HepG2 (cell line): ENCODE data around the gene CCT3. TPM values are rescaled to one million over a fixed set of nuclear protein-coding genes. Genes with fewer than 3 reads are reported as not detected.
A peak's percentile ranks its signal among the peaks of the same experiment; 100 is the strongest.

Source experiments
- BHLHE40 ChIP-seq: IDR thresholded peaks from 2 replicates; pipeline ENCODE4 v1.6.1; 2011; ENCODE audit warnings: low read length, improper control_type of control experiment
- HMGXB3 ChIP-seq: sonication (generic); formaldehyde crosslinking; IDR thresholded peaks from 2 replicates; pipeline ENCODE4 v1.4.0; 2020; ENCODE audit warnings: missing genetic modification reagents, borderline replicate concordance
- KDM5A ChIP-seq: fragments of 200-600 bp; sonication (generic); IDR thresholded peaks from 2 replicates; pipeline ENCODE4 v1.7.0; 2018; ENCODE audit warnings: antibody characterized with exemption, mild to moderate bottlenecking, low read length, borderline replicate concordance
- NFYC ChIP-seq: IDR thresholded peaks from 2 replicates; pipeline ENCODE4 v1.6.1; 2016; ENCODE audit warnings: missing genetic modification reagents, missing compliant biosample characterization
- REPIN1 ChIP-seq: sonication (generic); formaldehyde crosslinking; IDR thresholded peaks from 2 replicates; pipeline ENCODE4 v1.8.0; 2022; ENCODE audit warnings: missing genetic modification reagents, low read depth, mild to moderate bottlenecking, borderline replicate concordance
- RFXANK ChIP-seq: IDR thresholded peaks from 2 replicates; pipeline ENCODE4 v1.6.1; 2016
- SETDB1 ChIP-seq: sonication (generic); formaldehyde crosslinking; IDR thresholded peaks from 2 replicates; pipeline ENCODE4 v1.5.1; 2020; ENCODE audit warnings: missing genetic modification reagents, mild to moderate bottlenecking, borderline replicate concordance
- SOX13 ChIP-seq, 3 experiments: fragments of 450-650 bp in 1 of 3; sonication (generic) in 1 of 3; formaldehyde crosslinking in 1 of 3; IDR thresholded peaks in 2 of 3; conservative IDR thresholded peaks in 1 of 3; 2 replicates each; pipeline versions ENCODE4 v1.5.0 to v1.6.1; 2016 to 2020; ENCODE audit warnings: antibody characterized with exemption in 1 of 3, mild to moderate bottlenecking in 1 of 3, missing compliant biosample characterization in 1 of 3, missing genetic modification reagents in 1 of 3, moderate library complexity in 1 of 3
- SPEN ChIP-seq: sonication (generic); formaldehyde crosslinking; IDR thresholded peaks from 2 replicates; pipeline ENCODE4 v1.5.1; 2020; ENCODE audit warnings: low read depth, mild to moderate bottlenecking, missing genetic modification reagents
- STAG1 ChIP-seq: sonication (generic); formaldehyde crosslinking; IDR thresholded peaks from 2 replicates; pipeline ENCODE4 v1.4.0; 2020; ENCODE audit warnings: missing genetic modification reagents
- TBX2 ChIP-seq: sonication (generic); formaldehyde crosslinking; IDR thresholded peaks from 2 replicates; pipeline ENCODE4 v1.5.0; 2020; ENCODE audit warnings: missing genetic modification reagents, mild to moderate bottlenecking, borderline replicate concordance
- THRA ChIP-seq: sonication (generic); formaldehyde crosslinking; IDR thresholded peaks from 2 replicates; pipeline ENCODE4 v1.4.0; 2020; ENCODE audit warnings: missing genetic modification reagents, borderline replicate concordance
- ZBTB10 ChIP-seq: sonication (generic); formaldehyde crosslinking; IDR thresholded peaks from 2 replicates; pipeline ENCODE4 v1.4.0; 2020; ENCODE audit warnings: missing genetic modification reagents, borderline replicate concordance
- ZBTB39 ChIP-seq: sonication (generic); formaldehyde crosslinking; IDR thresholded peaks from 2 replicates; pipeline ENCODE4 v1.5.0; 2020; ENCODE audit warnings: missing genetic modification reagents
- ZNF30 ChIP-seq: sonication (generic); formaldehyde crosslinking; IDR thresholded peaks from 2 replicates; pipeline ENCODE4 v1.5.0; 2020; ENCODE audit warnings: mild to moderate bottlenecking, missing genetic modification reagents
- ZNF777 ChIP-seq: sonication (generic); formaldehyde crosslinking; IDR thresholded peaks from 2 replicates; pipeline ENCODE4 v1.4.0; 2020; ENCODE audit warnings: missing genetic modification reagents
- ZNF841 ChIP-seq: sonication (generic); formaldehyde crosslinking; IDR thresholded peaks from 2 replicates; pipeline ENCODE4 v1.8.1; 2023; ENCODE audit warnings: missing genetic modification reagents, borderline replicate concordance
- polyA plus RNA-seq, 8 experiments: library from polyadenylated mRNA; depleted of rRNA in 3 of 8; stranded (reverse) in 7 of 8; unstranded in 1 of 8; fragments of >200 nt; fragmentation: Illumina TruSeq in 4 of 8; extraction: Trizol in 4 of 8; gene quantifications; 2 replicates each; pipeline versions ENCODE4 v1.2.1 to v1.2.3, GENCODE V29; 2011 to 2016; ENCODE audit warnings: low read depth in 4 of 8, missing spikeins in 1 of 8, mixed read lengths in 1 of 8; ENCODE audit not compliant: insufficient read depth in 1 of 8
- total RNA-seq, 5 experiments: library from RNA; depleted of rRNA; stranded (reverse); fragments of >200 nt; fragmentation: Illumina TruSeq; extraction: Trizol; gene quantifications; 2 replicates each; pipeline ENCODE4 v1.2.3, GENCODE V29; 2016; ENCODE audit warnings: low read depth in 1 of 5

CCT3 gene
- total and polyA plus RNA-seq, 2 of the 13 experiments (the other 11 are each of a cell fraction or from before 2014, with no cell fraction given), result 319 to 615 TPM

- peak; percentile 20; the same call in 1 of the 2 replicates for TF ChIP-seq ZBTB10 (CRISPR knock-in tag)
- TF ChIP-seq BHLHE40, result no peak
- no peak for TF ChIP-seq STAG1
- no peak for TF ChIP-seq SETDB1 (CRISPR knock-in tag)
- TF ChIP-seq THRA (CRISPR knock-in tag), result peak; percentile 43
- no peak for TF ChIP-seq ZNF30 (CRISPR knock-in tag)
- peak; percentile 81 for TF ChIP-seq NFYC (CRISPR knock-in tag)
- no peak for TF ChIP-seq ZNF841 (CRISPR knock-in tag)
- TF ChIP-seq RFXANK (CRISPR knock-in tag), result peak; percentile 74; the same call in 1 of the 2 replicates
- TF ChIP-seq ZNF777 (CRISPR knock-in tag), result peak; percentile 31; the same call in 1 of the 2 replicates
- no peak; the same call in 1 of the 2 replicates for TF ChIP-seq SOX13 (IDR thresholded peaks at IDR 0.05)
- TF ChIP-seq SOX13 (CRISPR knock-in tag; conservative IDR thresholded peaks at IDR 0.05 in 1 of 2, IDR thresholded peaks at IDR 0.05 in 1 of 2), result peak in 1 of 2 experiments; percentile 55; a peak in 2 of 4 replicates
- TF ChIP-seq REPIN1 (CRISPR knock-in tag), result peak; percentile 77; the same call in 1 of the 2 replicates
- peak; percentile 84 for TF ChIP-seq TBX2
- TF ChIP-seq HMGXB3 (CRISPR knock-in tag), result peak; percentile 70; the same call in 1 of the 2 replicates
- TF ChIP-seq KDM5A, result peak; percentile 94; the same call in 1 of the 2 replicates
- TF ChIP-seq ZBTB39 (CRISPR knock-in tag), result peak; percentile 35; the same call in 1 of the 2 replicates
- peak; percentile 82 for TF ChIP-seq SPEN (CRISPR knock-in tag)
These were observed 55.4 kb downstream of the CCT3 start, which contains the start of gene SMG5 (continued) for GRCh38 chr1:156282479-156283222.
